DND-41 (cell line): ENCODE data around the gene ST6GALNAC3.

Source experiments
- ATAC-seq: fragments of 200-7000 bp; cut with Tn5 transposase; 3 replicates; pipeline ENCODE4 v1.9.1; 2021; ENCODE audit warnings: low read depth; ENCODE audit not compliant: insufficient read depth
- DNase-seq: peaks from one replicate; pipeline ENCODE4 v3.0.0-alpha.2; 2020
- H2AFZ ChIP-seq: 2 replicates; pipeline ENCODE4 v1.6.0; 2012; ENCODE audit warnings: low read depth, low read length
- H3K27ac ChIP-seq: 2 replicates; pipeline ENCODE4 v1.5.1; 2012; ENCODE audit warnings: low read length, inconsistent platforms
- H3K27me3 ChIP-seq: fragments of 200-600 bp; sonication (generic); 2 replicates; pipeline ENCODE4 v1.6.0; 2012; ENCODE audit warnings: low read length, mild to moderate bottlenecking, inconsistent platforms; ENCODE audit not compliant: insufficient read depth, poor library complexity
- H3K36me3 ChIP-seq: 2 replicates; pipeline ENCODE4 v1.5.1; 2012; ENCODE audit warnings: low read length, inconsistent platforms; ENCODE audit not compliant: insufficient read depth
- H3K4me1 ChIP-seq: 2 replicates; pipeline ENCODE4 v1.5.1; 2012; ENCODE audit warnings: mild to moderate bottlenecking, low read length; ENCODE audit not compliant: insufficient read depth
- H3K4me2 ChIP-seq: 2 replicates; pipeline ENCODE4 v1.6.0; 2012; ENCODE audit warnings: mild to moderate bottlenecking, moderate library complexity, low read length, inconsistent platforms; ENCODE audit not compliant: insufficient read depth
- H3K4me3 ChIP-seq, 2 experiments: fragments of 200-600 bp in 1 of 2; shearing (Covaris generic) in 1 of 2; 2 replicates each; pipeline ENCODE4 v1.5.1; 2012 to 2016; ENCODE audit warnings: inconsistent platforms in 2 of 2, low read length in 2 of 2, mild to moderate bottlenecking in 2 of 2, low read depth in 1 of 2, moderate library complexity in 1 of 2
- H3K79me2 ChIP-seq: 2 replicates; pipeline ENCODE4 v1.6.0; 2012; ENCODE audit warnings: low read length, inconsistent platforms; ENCODE audit not compliant: insufficient read depth
- H3K9ac ChIP-seq: 2 replicates; pipeline ENCODE4 v1.6.0; 2012; ENCODE audit warnings: low read depth, mild to moderate bottlenecking, inconsistent platforms, low read length, moderate library complexity
- H3K9me3 ChIP-seq: 2 replicates; pipeline ENCODE4 v1.5.1; 2012; ENCODE audit warnings: low read length, moderate library complexity, mild to moderate bottlenecking, inconsistent platforms; ENCODE audit not compliant: insufficient read depth, severe bottlenecking
- H4K20me1 ChIP-seq: 2 replicates; pipeline ENCODE4 v1.6.0; 2012; ENCODE audit warnings: low read length; ENCODE audit not compliant: insufficient read depth
- EZH2 ChIP-seq: IDR thresholded peaks from 3 replicates; pipeline ENCODE4 v1.6.1; 2012; ENCODE audit warnings: borderline replicate concordance, low read depth, mild to moderate bottlenecking, moderate library complexity, low read length, inconsistent platforms; ENCODE audit not compliant: severe bottlenecking
- TF ChIP-seq, protein P1 (sequence below): IDR thresholded peaks from 2 replicates; pipeline ENCODE4 v1.5.1; 2012; ENCODE audit warnings: borderline replicate concordance, low read length, moderate library complexity, mild to moderate bottlenecking; ENCODE audit not compliant: poor library complexity, severe bottlenecking; ENCODE audit errors: extremely low read depth

Gene ST6GALNAC3

DNA sequence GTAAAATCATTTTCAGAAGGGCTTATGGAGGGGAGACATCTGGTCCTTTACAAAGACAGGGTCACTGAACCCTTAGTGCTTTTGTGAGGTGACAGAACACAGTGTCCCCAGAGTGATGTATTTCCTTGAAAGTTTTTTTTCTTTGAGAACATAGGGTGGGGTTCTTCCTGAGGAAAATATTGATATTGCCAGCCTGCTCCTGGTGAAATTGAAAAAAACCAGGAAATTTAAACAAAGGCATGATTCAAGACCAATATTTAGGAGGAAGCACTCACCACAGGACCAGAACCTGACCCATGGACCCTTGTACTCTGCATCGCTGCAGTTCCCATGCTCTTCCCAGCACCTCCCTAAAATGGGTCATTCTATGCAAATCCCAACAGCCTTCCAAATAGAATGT lies 63.7 kb downstream of the ST6GALNAC3 start:
- no peaks in the 10 kb centered on the region for H3K4me1 ChIP-seq
- no peaks in the 10 kb centered on the region for H4K20me1 ChIP-seq
- no peak overlapping the region for H3K4me2 ChIP-seq
- H2AFZ ChIP-seq, result no peak overlapping the region
- H3K4me3 ChIP-seq, result no peak overlapping the region
- TF ChIP-seq EZH2, result no peak
- TF ChIP-seq, protein P1, sequence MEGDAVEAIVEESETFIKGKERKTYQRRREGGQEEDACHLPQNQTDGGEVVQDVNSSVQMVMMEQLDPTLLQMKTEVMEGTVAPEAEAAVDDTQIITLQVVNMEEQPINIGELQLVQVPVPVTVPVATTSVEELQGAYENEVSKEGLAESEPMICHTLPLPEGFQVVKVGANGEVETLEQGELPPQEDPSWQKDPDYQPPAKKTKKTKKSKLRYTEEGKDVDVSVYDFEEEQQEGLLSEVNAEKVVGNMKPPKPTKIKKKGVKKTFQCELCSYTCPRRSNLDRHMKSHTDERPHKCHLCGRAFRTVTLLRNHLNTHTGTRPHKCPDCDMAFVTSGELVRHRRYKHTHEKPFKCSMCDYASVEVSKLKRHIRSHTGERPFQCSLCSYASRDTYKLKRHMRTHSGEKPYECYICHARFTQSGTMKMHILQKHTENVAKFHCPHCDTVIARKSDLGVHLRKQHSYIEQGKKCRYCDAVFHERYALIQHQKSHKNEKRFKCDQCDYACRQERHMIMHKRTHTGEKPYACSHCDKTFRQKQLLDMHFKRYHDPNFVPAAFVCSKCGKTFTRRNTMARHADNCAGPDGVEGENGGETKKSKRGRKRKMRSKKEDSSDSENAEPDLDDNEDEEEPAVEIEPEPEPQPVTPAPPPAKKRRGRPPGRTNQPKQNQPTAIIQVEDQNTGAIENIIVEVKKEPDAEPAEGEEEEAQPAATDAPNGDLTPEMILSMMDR, result no peak
- H3K9ac ChIP-seq, result no peak overlapping the region
- no peaks in the 10 kb centered on the region for H3K36me3 ChIP-seq
- no peak for DNase-seq
- H3K9me3 ChIP-seq, result no peaks in the 10 kb centered on the region
- no peaks in the 10 kb centered on the region for H3K79me2 ChIP-seq
- no peak overlapping the region for H3K27ac ChIP-seq
- no peaks in the 10 kb centered on the region for H3K27me3 ChIP-seq
- no peak for ATAC-seq

- Histone ChIP-seq H3K9me3 (no peaks in the 10 kb centered on the region), H3K9ac (no peak overlapping the region), H3K4me3 (no peak overlapping the region), H3K4me2 (no peak overlapping the region), H3K79me2 (no peaks in the 10 kb centered on the region), H3K4me1 (no peaks in the 10 kb centered on the region), H3K36me3 (no peaks in the 10 kb centered on the region), H2AFZ (no peak overlapping the region), H3K27ac (no peak overlapping the region), H3K27me3 (no peaks in the 10 kb centered on the region), H4K20me1 (no peaks in the 10 kb centered on the region)
- ATAC-seq (no peak), DNase-seq (no peak)
- no peak for TF ChIP-seq EZH2
- TF ChIP-seq, protein P1, result no peak
Observed at GRCh38 chr1:76140227-76140626, 65.7 kb downstream of the ST6GALNAC3 start.

- Histone ChIP-seq H3K4me2 (no peak overlapping the region), H3K27me3 (no peaks in the 10 kb centered on the region), H3K9me3 (no peaks in the 10 kb centered on the region), H3K36me3 (no peaks in the 10 kb centered on the region), H3K9ac (no peak overlapping the region), H2AFZ (no peak overlapping the region), H4K20me1 (no peaks in the 10 kb centered on the region), H3K4me3 (no peak overlapping the region), H3K79me2 (no peaks in the 10 kb centered on the region), H3K27ac (no peak overlapping the region), H3K4me1 (no peaks in the 10 kb centered on the region)
- TF ChIP-seq, protein P1, result no peak
- no peak for TF ChIP-seq EZH2
- ATAC-seq, result no peak
- no peak for DNase-seq
Observed at GRCh38 chr1:76141929-76142328, 67.4 kb downstream of the ST6GALNAC3 start.
